Hepatocyte (in vitro differentiated cells): ENCODE results near the gene DNAJB11. TPM values are rescaled to one million over a fixed set of nuclear protein-coding genes. Genes with fewer than 3 reads are reported as not detected.

Experiments
- DNase-seq: peaks from one replicate; pipeline ENCODE4 v3.0.0-alpha.2; 2016; ENCODE audit warnings: low spot score
- H2AFZ ChIP-seq: fragments of 200-600 bp; sonication (generic); 2 replicates; pipeline ENCODE4 v1.6.0; 2016; ENCODE audit warnings: antibody characterized with exemption, mild to moderate bottlenecking
- H3K27ac ChIP-seq: fragments of 200-600 bp; sonication (generic); 2 replicates; pipeline ENCODE4 v1.5.1; 2016; ENCODE audit warnings: mild to moderate bottlenecking
- H3K27me3 ChIP-seq: fragments of 200-600 bp; sonication (generic); 2 replicates; pipeline ENCODE4 v1.6.1; 2016
- H3K36me3 ChIP-seq: fragments of 200-600 bp; sonication (generic); replicated peaks from 2 replicates; pipeline ENCODE4 v1.5.1; 2016; ENCODE audit warnings: low read depth; ENCODE audit not compliant: insufficient read depth
- H3K4me1 ChIP-seq: fragments of 200-600 bp; sonication (generic); 2 replicates; pipeline ENCODE4 v1.5.1; 2016; ENCODE audit warnings: mild to moderate bottlenecking, moderate library complexity; ENCODE audit not compliant: insufficient read depth
- H3K4me2 ChIP-seq: fragments of 200-600 bp; sonication (generic); 2 replicates; pipeline ENCODE4 v1.6.0; 2016
- H3K4me3 ChIP-seq: fragments of 200-600 bp; sonication (generic); 2 replicates; pipeline ENCODE4 v1.5.1; 2016; ENCODE audit warnings: mild to moderate bottlenecking
- H3K79me2 ChIP-seq: fragments of 200-600 bp; sonication (generic); 2 replicates; pipeline ENCODE4 v1.6.0; 2017; ENCODE audit warnings: mild to moderate bottlenecking
- H3K9me2 ChIP-seq: fragments of 200-600 bp; sonication (generic); replicated peaks from 2 replicates; pipeline ENCODE4 v1.6.0; 2017; ENCODE audit warnings: mild to moderate bottlenecking; ENCODE audit not compliant: insufficient read depth
- H3K9me3 ChIP-seq: fragments of 200-600 bp; sonication (generic); 2 replicates; pipeline ENCODE4 v1.5.1; 2016; ENCODE audit warnings: low read depth, mild to moderate bottlenecking
- H4K20me1 ChIP-seq: fragments of 200-600 bp; sonication (generic); 2 replicates; pipeline ENCODE4 v1.6.0; 2016; ENCODE audit warnings: mild to moderate bottlenecking; ENCODE audit not compliant: insufficient read depth, poor library complexity, severe bottlenecking
- CTCF ChIP-seq: fragments of 200-600 bp; sonication (generic); IDR thresholded peaks from 2 replicates; pipeline ENCODE4 v1.5.1; 2016; ENCODE audit warnings: antibody characterized with exemption, mild to moderate bottlenecking; ENCODE audit not compliant: poor library complexity
- EZH2 ChIP-seq: fragments of 200-600 bp; sonication (generic); IDR thresholded peaks from 2 replicates; pipeline ENCODE4 v1.6.1; 2016; ENCODE audit warnings: antibody characterized with exemption, mild to moderate bottlenecking, borderline replicate concordance
- EZH2phosphoT487 ChIP-seq: fragments of 200-600 bp; sonication (generic); IDR thresholded peaks from one replicate; pipeline ENCODE4 v1.6.1; 2018; ENCODE audit warnings: antibody characterized with exemption, mild to moderate bottlenecking, low read depth, moderate library complexity; ENCODE audit not compliant: unreplicated experiment, severe bottlenecking
- WGBS: methylation state at CpG from one replicate; pipeline ENCODE4 v1.1.6; 2016; ENCODE audit warnings: low lambda C conversion rate; ENCODE audit errors: missing lambda C conversion rate; 5-methylcytosine and 5-hydroxymethylcytosine counted together
- polyA plus RNA-seq: library from polyadenylated mRNA; unstranded; fragments of >200 nt; fragmentation: Nextera tagmentation; extraction: Ambion mirVana; gene quantifications from 2 replicates; pipeline ENCODE4 v1.2.1, GENCODE V29; 2016
- total RNA-seq: library from RNA; depleted of rRNA; stranded (reverse); fragments of >200 nt; gene quantifications from 2 replicates; pipeline ENCODE4 v1.2.3, GENCODE V29; 2014

DNAJB11 gene
- total and polyA plus RNA-seq, 2 experiments from 2014 or later = 103 to 148 TPM

- H3K4me2 ChIP-seq = no peak overlapping the region
- 79% methylated on average over 4 of the region's 4 CpGs for WGBS
- DNase-seq = no peak
- H3K27me3 ChIP-seq = no peaks in the 10 kb centered on the region
- H3K4me3 ChIP-seq = no peak overlapping the region
- no peaks in the 10 kb centered on the region for H3K79me2 ChIP-seq
- TF ChIP-seq CTCF = no peak
- no peak for TF ChIP-seq EZH2phosphoT487
- TF ChIP-seq EZH2 = no peak
- no peak overlapping the region for H2AFZ ChIP-seq
- H4K20me1 ChIP-seq = no peaks in the 10 kb centered on the region
- no peaks in the 10 kb centered on the region for H3K36me3 ChIP-seq
- no peaks in the 10 kb centered on the region for H3K9me3 ChIP-seq
- no peaks in the 10 kb centered on the region for H3K9me2 ChIP-seq
- H3K4me1 ChIP-seq = no peaks in the 10 kb centered on the region
- no peak overlapping the region for H3K27ac ChIP-seq
Observed at GRCh38 chr3:186624598-186624997, 54.1 kb downstream of the DNAJB11 start.

GRCh38 chr3:186625600-186626042, 55.1 kb downstream of the DNAJB11 start:
- Histone ChIP-seq H3K4me3 (no peak overlapping the region), H3K79me2 (no peaks in the 10 kb centered on the region), H3K9me2 (no peaks in the 10 kb centered on the region), H3K4me1 (no peaks in the 10 kb centered on the region), H3K4me2 (no peak overlapping the region), H3K27me3 (no peaks in the 10 kb centered on the region), H3K36me3 (no peaks in the 10 kb centered on the region), H4K20me1 (no peaks in the 10 kb centered on the region), H2AFZ (no peak overlapping the region), H3K9me3 (no peaks in the 10 kb centered on the region), H3K27ac (no peak overlapping the region)
- DNase-seq = no peak
- TF ChIP-seq CTCF = no peak
- no peak for TF ChIP-seq EZH2phosphoT487
- no peak for TF ChIP-seq EZH2
- 85% methylated on average over 4 of the region's 4 CpGs for WGBS

- Histone ChIP-seq H3K36me3 (no peaks in the 10 kb centered on the region), H3K4me2 (no peak overlapping the region), H3K79me2 (no peaks in the 10 kb centered on the region), H3K27me3 (no peaks in the 10 kb centered on the region), H3K4me3 (no peak overlapping the region), H3K9me3 (no peaks in the 10 kb centered on the region), H3K27ac (no peak overlapping the region), H2AFZ (no peak overlapping the region), H3K9me2 (no peaks in the 10 kb centered on the region), H4K20me1 (no peaks in the 10 kb centered on the region), H3K4me1 (no peaks in the 10 kb centered on the region)
- no peak for TF ChIP-seq CTCF
- TF ChIP-seq EZH2phosphoT487 = no peak
- no peak for TF ChIP-seq EZH2
- 85% methylated on average over 7 of the region's 7 CpGs for WGBS
- no peak for DNase-seq
Observed at GRCh38 chr3:186626254-186626847, 55.8 kb downstream of the DNAJB11 start.
